GM18909 (cell line): Measurements from ENCODE around the gene NAV2.

Experiments
- ATAC-seq: cut with Tn5 transposase; IDR thresholded peaks from one replicate; pipeline ENCODE4 v1.9.1; 2021; ENCODE audit warnings: mild to moderate bottlenecking; ENCODE audit not compliant: unreplicated experiment, poor library complexity

The NAV2 gene

GRCh38 chr11:19686234-19686633 is 26.4 kb upstream of the NAV2 start:
- no peak for ATAC-seq

- ATAC-seq, result no peak
Observed at GRCh38 chr11:19687392-19687791, 25.2 kb upstream of the NAV2 start.

- ATAC-seq, result no peak
Observed at GRCh38 chr11:19689281-19690000, 23.2 kb upstream of the NAV2 start.

GRCh38 chr11:19690885-19691284 is 21.8 kb upstream of the NAV2 start:
- no peak for ATAC-seq

GRCh38 chr11:19691815-19692500 is 20.7 kb upstream of the NAV2 start:
- ATAC-seq, result no peak

- no peak for ATAC-seq
Observed at GRCh38 chr11:19693146-19693545, 19.5 kb upstream of the NAV2 start.

- ATAC-seq, result no peak
Observed at GRCh38 chr11:19694796-19695345, 17.8 kb upstream of the NAV2 start.

DNA sequence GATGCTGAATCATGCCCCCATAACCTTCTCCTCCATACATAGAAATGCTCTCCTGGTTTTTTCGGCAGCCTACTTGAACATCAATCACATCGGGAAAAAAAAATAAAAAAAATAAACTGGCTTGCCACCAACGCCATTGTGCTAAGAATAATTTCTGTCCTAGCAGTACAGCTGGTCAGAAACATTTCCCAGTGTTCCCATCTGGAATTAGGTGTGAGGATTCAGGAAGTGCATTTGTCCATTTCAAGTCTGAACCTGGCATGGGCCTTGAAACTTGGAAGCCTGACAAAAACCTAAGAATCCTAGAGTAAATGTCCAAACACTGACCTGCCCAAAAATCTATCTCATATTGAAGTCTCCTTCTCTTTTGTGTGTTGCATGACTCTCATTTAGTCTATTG is 16.6 kb upstream of the NAV2 start:
- no peak for ATAC-seq

DNA sequence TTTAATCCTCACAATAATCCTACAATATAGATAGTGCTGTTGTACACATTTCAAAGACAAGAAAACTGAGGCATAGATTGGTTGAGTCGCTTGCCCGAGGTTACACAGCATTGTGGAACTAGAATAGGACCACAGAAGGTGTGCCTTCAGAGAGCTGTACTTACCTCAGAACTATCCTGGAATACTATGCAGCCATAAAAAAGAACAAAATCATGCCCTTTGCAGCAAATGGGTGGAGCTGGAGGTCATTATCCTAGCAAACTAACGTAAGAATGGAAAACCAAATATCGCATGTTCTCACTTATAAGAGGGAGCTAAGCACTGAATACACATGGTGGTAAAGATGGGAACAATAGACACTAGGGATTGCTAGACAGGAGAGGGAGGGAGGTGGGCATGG is 15.7 kb upstream of the NAV2 start:
- ATAC-seq, result no peak

DNA sequence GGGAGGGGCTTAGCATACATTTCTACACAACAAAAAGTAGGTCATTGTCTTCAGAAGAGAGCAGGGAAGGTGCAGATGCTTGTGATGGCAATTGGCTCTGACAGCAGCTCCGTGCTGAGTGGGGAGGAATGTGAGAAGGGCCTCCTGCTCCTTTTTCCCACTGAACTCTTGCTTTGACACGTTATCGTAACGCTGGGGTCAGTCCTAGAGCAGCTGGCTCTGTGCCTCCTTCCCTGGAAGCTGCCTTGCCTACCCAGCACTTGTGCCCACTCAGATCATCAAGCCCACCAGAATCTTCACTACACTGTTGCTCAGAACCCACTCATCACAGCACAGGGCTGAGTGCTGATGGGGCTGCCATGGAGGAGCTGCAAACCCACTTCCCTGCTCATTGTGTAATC is 14.9 kb upstream of the NAV2 start:
- ATAC-seq, result no peak

DNA sequence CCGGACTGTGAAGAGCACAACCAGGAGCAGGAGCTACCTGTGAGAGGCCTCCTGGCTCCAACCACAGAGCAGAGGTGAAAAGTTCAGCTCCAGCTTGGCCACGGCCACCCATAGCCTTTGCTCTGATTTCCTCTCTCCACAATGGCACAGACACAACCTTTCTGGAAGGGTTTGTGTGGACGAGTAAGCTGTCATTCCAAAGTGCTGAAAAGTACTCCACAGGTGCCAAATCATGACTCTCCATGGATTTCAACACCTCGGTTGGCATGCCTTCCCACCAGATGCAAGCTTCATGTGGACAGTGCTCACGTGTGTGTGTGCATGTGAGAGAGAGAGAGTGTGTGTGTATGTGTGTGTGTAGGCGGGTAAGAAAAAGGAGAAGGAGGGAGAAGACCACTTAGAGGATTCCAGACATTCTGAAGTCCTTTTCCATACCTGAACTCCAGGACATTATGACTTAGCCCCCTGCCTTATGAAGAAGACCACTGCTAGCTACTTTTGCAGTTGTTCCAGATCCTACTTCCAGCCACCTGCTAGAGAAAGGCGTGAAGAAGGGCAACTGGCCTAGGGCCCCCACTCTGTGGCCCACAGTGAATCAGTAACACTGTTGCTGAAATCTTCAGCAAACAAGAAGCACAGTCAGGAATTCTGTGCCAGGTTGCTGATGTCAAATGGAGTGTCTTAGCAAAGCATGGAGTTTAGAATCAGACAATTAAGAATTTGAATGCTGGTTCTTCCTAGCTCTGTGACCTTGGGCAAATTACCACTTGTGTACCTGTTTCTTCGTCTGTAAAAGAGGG is 13.9 kb upstream of the NAV2 start:
- ATAC-seq, result no peak

DNA sequence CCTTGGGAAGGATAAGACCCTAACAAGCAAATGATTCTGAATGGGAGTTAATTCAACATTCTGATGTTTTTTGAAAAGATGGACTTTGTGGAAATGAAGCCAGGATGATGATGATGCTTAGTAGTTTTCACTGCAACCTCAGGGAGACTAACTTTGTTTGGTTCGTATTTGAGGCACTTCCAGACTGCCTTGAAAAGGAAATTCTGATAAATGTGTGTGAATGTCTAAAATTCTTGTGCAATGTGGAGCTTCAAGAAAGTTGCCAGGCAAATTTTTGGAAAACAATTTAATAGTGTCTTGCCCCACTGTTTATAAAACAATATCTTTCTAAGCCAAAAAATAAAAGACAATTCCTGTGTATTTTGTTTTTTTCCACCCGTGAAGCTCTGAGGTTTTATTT is 11.2 kb upstream of the NAV2 start:
- ATAC-seq, result no peak

GRCh38 chr11:19702620-19703019 is 10.0 kb upstream of the NAV2 start:
- ATAC-seq, result no peak

DNA sequence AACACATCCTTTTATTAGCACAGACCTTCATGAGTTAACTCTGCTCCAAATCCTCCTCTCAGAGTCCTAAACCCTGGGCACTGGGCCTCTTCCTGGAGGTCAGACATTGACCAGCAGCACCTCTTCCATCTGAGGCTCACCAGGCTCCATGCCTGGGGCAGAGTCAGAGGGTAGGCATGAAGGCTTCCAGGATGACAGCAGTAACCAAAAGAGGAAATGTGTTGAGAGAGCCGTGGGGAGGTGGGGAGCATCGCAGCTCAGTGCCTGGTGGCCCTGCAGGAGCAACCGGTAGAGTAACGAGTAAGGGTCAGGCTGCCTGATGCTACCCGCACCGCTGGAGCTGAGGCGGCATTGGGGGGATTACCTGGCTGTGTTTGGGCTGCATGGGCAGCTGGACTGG is 9.4 kb upstream of the NAV2 start:
- ATAC-seq, result no peak

GRCh38 chr11:19704213-19704612 is 8.4 kb upstream of the NAV2 start:
- ATAC-seq, result no peak

- no peak for ATAC-seq
Observed at GRCh38 chr11:19705936-19706335, 6.7 kb upstream of the NAV2 start.

DNA sequence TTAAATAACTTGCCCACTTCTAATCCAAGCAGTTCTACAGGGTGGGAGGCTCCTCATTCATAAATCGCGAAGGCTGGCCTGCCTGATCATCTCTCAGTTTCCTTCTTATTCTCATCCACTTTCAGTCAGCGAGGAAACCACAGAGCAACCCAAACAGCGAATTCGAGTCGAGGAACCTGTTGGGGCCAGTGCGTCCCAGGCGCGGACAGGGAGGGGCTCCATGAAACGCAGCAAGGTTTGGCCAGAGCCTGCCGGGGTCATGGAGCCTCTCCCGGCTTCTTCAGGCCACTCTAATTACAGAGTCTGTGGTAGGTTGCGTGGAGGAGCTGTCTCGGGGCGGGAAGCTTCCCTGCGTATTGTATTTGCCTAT is 741 bp upstream of the NAV2 start:
- ATAC-seq, result peak; percentile 17

- ATAC-seq, result peak; percentile 17
Observed at GRCh38 chr11:19713196-19714021, 772 bp downstream of the NAV2 start.

DNA sequence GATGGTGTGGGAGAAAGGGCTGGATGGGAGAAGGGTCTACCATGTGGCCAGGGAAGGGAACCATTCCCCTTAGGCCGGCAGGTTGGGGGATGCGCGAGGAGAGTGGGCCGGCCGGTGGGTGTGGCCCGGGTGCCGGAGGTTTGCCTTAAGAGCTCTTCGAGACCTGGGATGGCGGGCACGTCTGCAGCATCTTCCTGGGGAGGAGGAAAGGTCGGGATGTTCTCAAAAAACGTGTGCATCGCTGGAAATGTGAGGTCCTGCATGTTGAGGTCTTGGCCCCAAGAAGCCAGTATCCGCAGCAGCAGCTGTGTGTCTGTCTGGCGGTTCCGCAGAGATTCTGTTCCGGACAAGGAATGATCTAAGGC is 1.4 kb downstream of the NAV2 start:
- no peak for ATAC-seq
